ENCODE results near the gene TSKU. TPM values are rescaled to one million over a fixed set of nuclear protein-coding genes. Genes with fewer than 3 reads are reported as not detected.
"Not testable (repeated sequence)": the region's sequence is repeated elsewhere in the genome, so short reads cannot be mapped to it uniquely, and the experiment has no call there.

TSKU gene
- total and polyA plus RNA-seq, 2 experiments from 2014 or later = 30.6 to 30.8 TPM

DNA sequence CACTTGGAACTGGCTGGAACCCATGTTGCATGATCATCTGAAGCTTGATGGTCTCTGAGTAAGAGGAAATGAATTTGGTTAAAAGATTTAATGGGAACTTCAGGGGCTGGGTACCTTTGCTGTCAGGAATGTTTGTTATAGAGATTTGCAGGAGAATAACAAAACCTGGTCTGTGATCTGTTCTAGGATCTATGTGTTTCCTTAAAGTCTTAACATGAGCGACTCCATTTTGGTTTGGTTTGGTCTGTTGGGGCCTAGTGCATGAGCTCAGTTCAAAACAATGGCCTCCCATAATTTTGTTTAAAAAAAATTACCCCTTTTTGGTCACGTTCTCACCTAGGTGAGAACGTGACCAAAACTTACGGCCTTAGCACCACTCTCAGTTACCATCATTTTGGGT, 28.1 kb downstream of the TSKU start:
- Histone ChIP-seq H3F3A (ENCODE audit: insufficient read depth) (peaks cover 5% of the 10 kb centered on the region; the same call in 1 of the 2 replicates), H3K9ac (no peak overlapping the region), H3K9me3 (ENCODE audit: low read depth) (no peaks in the 10 kb centered on the region), H3K79me2 (ENCODE audit: insufficient read depth) (no peaks in the 10 kb centered on the region), H3K36me3 (ENCODE audit: low read depth) (no peaks in the 10 kb centered on the region), H3K4me1 (ENCODE audit: insufficient read depth) (0 out of 2 replicates have a peak, but pooled peaks cover 7% of the 10 kb centered on the region), H4K20me1 (ENCODE audit: insufficient read depth) (no peaks in the 10 kb centered on the region), H2AFZ (no peak overlapping the region), H3K27ac (no peak overlapping the region), H3K4me3 (no peak overlapping the region), H3K4me2 (ENCODE audit: unreplicated experiment) (no peak overlapping the region), H3K9me2 (ENCODE audit: insufficient read depth) (no peaks in the 10 kb centered on the region), H3K27me3 (replicated peaks; ENCODE audit: insufficient read depth) (no peaks in the 10 kb centered on the region)
- TF ChIP-seq EZH2phosphoT487 (IDR thresholded peaks at IDR 0.05; ENCODE audit: insufficient read depth, low read depth) = no peak
- TF ChIP-seq EZH2 (IDR thresholded peaks at IDR 0.05; ENCODE audit: insufficient read depth, poor library complexity, severe bottlenecking) = no peak
- in situ Hi-C loops (cut with MboI) = loop anchor here (10.0 kb wide), 2 partner anchors 104 to 214 kb away; no protein-coding TSS in a partner anchor
- DNase-seq = no peak
- 68 to 69% methylated on average over 4 of the region's 4 CpGs for WGBS, 2 experiments (ENCODE audit: low coverage in 1 of 2, low lambda C conversion rate in 2 of 2, missing lambda C conversion rate in 2 of 2)

DNA sequence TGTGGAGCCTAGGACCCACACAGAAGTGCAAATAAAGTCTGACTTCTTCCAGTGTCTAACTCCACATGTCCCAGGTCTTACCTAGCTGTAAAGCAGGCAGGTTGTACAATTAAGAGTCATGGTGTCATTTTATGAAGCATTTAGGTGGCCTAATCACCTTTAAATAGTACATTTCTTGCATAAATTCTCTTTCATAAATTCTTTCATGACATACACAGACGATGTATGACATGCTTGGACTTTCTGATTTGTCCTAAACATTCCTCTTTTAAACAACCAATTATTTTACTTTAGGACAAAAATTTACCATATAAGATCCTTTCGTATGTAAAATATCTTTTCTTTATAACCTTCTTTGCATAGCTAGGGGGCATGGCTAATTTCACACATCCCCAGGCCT, 31.3 kb downstream of the TSKU start:
- H4K20me1 ChIP-seq (ENCODE audit: insufficient read depth) = no peaks in the 10 kb centered on the region
- TF ChIP-seq EZH2 (IDR thresholded peaks at IDR 0.05; ENCODE audit: insufficient read depth, poor library complexity, severe bottlenecking) = no peak
- no peak for TF ChIP-seq EZH2phosphoT487 (IDR thresholded peaks at IDR 0.05; ENCODE audit: insufficient read depth, low read depth)
- H3K4me2 ChIP-seq (ENCODE audit: unreplicated experiment) = no peak overlapping the region
- H3K9ac ChIP-seq = no peak overlapping the region
- no peaks in the 10 kb centered on the region for H3K9me2 ChIP-seq (ENCODE audit: insufficient read depth)
- WGBS, 2 experiments (ENCODE audit: low coverage in 1 of 2, low lambda C conversion rate in 2 of 2, missing lambda C conversion rate in 2 of 2) = 70 to 82% methylated on average over 2 of the region's 2 CpGs
- H3K9me3 ChIP-seq (ENCODE audit: low read depth) = no peaks in the 10 kb centered on the region
- no peaks in the 10 kb centered on the region for H3K79me2 ChIP-seq (ENCODE audit: insufficient read depth)
- DNase-seq = no peak
- in situ Hi-C loops (cut with MboI) = loop anchor here (10.0 kb wide), 2 partner anchors 100 to 210 kb away; no protein-coding TSS in a partner anchor
- H3K36me3 ChIP-seq (ENCODE audit: low read depth) = no peaks in the 10 kb centered on the region
- no peak overlapping the region for H3K4me3 ChIP-seq
- H3K4me1 ChIP-seq (ENCODE audit: insufficient read depth) = no peaks in the 10 kb centered on the region
- no peak overlapping the region for H2AFZ ChIP-seq
- 0 out of 2 replicates have a peak, but pooled peaks cover 10% of the 10 kb centered on the region for H3K27me3 ChIP-seq (replicated peaks; ENCODE audit: insufficient read depth)
- H3K27ac ChIP-seq = no peak overlapping the region
- no peaks in the 10 kb centered on the region for H3F3A ChIP-seq (ENCODE audit: insufficient read depth)

DNA sequence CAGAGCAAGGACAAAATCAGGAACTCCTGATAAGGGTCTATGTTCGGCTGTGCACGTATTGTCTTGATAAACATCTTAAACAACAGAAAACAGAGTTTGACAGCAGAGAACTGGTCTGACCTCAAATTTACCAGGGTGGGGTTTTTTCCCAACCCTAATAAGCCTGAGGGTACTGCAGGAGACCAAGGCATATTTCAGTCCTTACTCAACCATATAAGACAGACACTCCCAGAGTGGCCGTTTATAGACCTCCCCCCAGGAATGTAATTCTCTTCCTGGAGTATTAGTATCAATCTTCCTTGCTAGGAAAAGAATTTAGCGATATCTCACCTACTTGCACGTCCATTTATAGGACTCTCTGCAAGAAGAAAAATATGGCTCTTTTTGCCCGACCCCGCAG, 32.5 kb downstream of the TSKU start:
- not testable (repeated sequence) for H3K79me2 ChIP-seq (ENCODE audit: insufficient read depth); H3K4me3 ChIP-seq; H3K9me2 ChIP-seq (ENCODE audit: insufficient read depth); H3K4me2 ChIP-seq (ENCODE audit: unreplicated experiment); H3K36me3 ChIP-seq (ENCODE audit: low read depth); H3K27me3 ChIP-seq (replicated peaks; ENCODE audit: insufficient read depth); H3K9me3 ChIP-seq (ENCODE audit: low read depth); H3K4me1 ChIP-seq (ENCODE audit: insufficient read depth); H3K9ac ChIP-seq; H2AFZ ChIP-seq; DNase-seq; H3F3A ChIP-seq (ENCODE audit: insufficient read depth); H4K20me1 ChIP-seq (ENCODE audit: insufficient read depth); H3K27ac ChIP-seq
- in situ Hi-C loops (cut with MboI) = loop anchor here (10.0 kb wide), 2 partner anchors 99 to 209 kb away; no protein-coding TSS in a partner anchor
- 86 to 90% methylated on average over 7 of the region's 7 CpGs for WGBS, 2 experiments (ENCODE audit: low coverage in 1 of 2, low lambda C conversion rate in 2 of 2, missing lambda C conversion rate in 2 of 2)

DNA sequence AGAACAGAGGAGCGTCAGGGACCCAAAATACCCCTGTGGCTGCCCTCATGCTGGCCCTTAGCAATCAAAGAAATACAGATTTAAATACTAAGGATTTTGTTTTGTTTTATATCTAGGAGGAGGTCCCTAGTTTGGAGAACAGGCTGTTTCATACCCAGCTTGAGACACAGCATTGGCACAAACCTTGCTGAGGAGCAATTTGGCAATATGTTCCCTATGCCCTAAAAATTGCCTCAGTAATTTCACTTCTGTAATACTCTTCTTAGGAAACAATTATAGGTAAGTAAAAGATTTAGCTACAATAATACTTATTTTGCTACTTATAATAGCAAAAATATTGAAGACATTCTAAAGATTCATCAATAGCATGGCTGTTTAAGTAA, 37.0 kb downstream of the TSKU start:
- DNase-seq = no peak
- in situ Hi-C loops (cut with MboI) = no loop called here
- Histone ChIP-seq H3K9me3 (ENCODE audit: low read depth) (no peaks in the 10 kb centered on the region), H3K27me3 (replicated peaks; ENCODE audit: insufficient read depth) (0 out of 2 replicates have a peak, but pooled peaks cover 13% of the 10 kb centered on the region), H3K9ac (no peak overlapping the region), H4K20me1 (ENCODE audit: insufficient read depth) (no peaks in the 10 kb centered on the region), H3K4me1 (ENCODE audit: insufficient read depth) (peaks cover 19% of the 10 kb centered on the region), H3K4me2 (ENCODE audit: unreplicated experiment) (no peak overlapping the region), H3K9me2 (ENCODE audit: insufficient read depth) (no peaks in the 10 kb centered on the region), H3K27ac (no peak overlapping the region), H3K36me3 (ENCODE audit: low read depth) (no peaks in the 10 kb centered on the region), H2AFZ (no peak overlapping the region), H3F3A (ENCODE audit: insufficient read depth) (peaks cover 14% of the 10 kb centered on the region), H3K4me3 (no peak overlapping the region), H3K79me2 (ENCODE audit: insufficient read depth) (no peaks in the 10 kb centered on the region)
- TF ChIP-seq EZH2 (IDR thresholded peaks at IDR 0.05; ENCODE audit: insufficient read depth, poor library complexity, severe bottlenecking) (no peak), EZH2phosphoT487 (IDR thresholded peaks at IDR 0.05; ENCODE audit: insufficient read depth, low read depth) (no peak)
- WGBS, 2 experiments (ENCODE audit: low coverage in 1 of 2, low lambda C conversion rate in 2 of 2, missing lambda C conversion rate in 2 of 2) = 93 to 100% methylated on average over 1 of the region's 1 CpG

DNA sequence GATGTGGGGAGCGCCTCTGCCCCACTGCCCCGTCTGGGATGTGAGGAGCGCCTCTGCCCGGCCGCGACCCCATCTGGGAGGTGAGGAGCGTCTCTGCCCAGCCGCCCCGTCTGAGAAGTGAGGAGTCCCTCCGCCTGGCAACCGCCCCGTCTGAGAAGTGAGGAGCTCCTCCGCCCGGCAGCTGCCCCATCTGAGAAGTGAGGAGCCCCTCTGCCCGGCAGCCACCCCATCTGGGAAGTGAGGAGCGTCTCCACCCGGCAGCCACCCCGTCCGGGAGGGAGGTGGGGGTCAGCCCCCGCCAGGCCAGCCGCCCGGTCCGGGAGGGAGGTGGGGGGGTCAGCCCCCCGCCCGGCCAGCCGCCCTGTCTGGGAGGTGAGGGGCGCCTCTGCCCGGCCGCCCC, 38.2 kb downstream of the TSKU start:
- DNase-seq; H3K4me2 ChIP-seq (ENCODE audit: unreplicated experiment); in situ Hi-C loops (cut with MboI); H2AFZ ChIP-seq; H3K27ac ChIP-seq; H3K9ac ChIP-seq; H3K79me2 ChIP-seq (ENCODE audit: insufficient read depth); H3K36me3 ChIP-seq (ENCODE audit: low read depth); H3K9me3 ChIP-seq (ENCODE audit: low read depth); H3K9me2 ChIP-seq (ENCODE audit: insufficient read depth); H3K4me3 ChIP-seq; H4K20me1 ChIP-seq (ENCODE audit: insufficient read depth): not testable (repeated sequence)
- Histone ChIP-seq H3F3A (ENCODE audit: insufficient read depth) (peaks cover 14% of the 10 kb centered on the region), H3K27me3 (replicated peaks; ENCODE audit: insufficient read depth) (0 out of 2 replicates have a peak, but pooled peaks cover 13% of the 10 kb centered on the region), H3K4me1 (ENCODE audit: insufficient read depth) (peaks cover 24% of the 10 kb centered on the region)
- 80 to 88% methylated on average over 1 to 24 of the region's 29 CpGs for WGBS, 2 experiments (ENCODE audit: low coverage in 1 of 2, low lambda C conversion rate in 2 of 2, missing lambda C conversion rate in 2 of 2)
